GM19193 (cell line): ENCODE data around the gene ZNF723.

Experiments
- POLR2A ChIP-seq: IDR thresholded peaks from 4 replicates; pipeline ENCODE4 v1.6.1; 2011; ENCODE audit not compliant: insufficient read depth, insufficient read length; ENCODE audit errors: extremely low read depth

Gene ZNF723

GRCh38 chr19:22832031-22832762, at the start of gene ZNF723:
ZNF723 (plus strand) TSS chr19:22832291; CDS start chr19:22832380, 89 bp downstream.
- no peak for TF ChIP-seq POLR2A

GRCh38 chr19:22783651-22784410, 48.3 kb upstream of the ZNF723 start, which contains the start of gene ZNF99:
ZNF99 (minus strand) TSS chr19:22784151; CDS start chr19:22784016, 135 bp downstream.
- TF ChIP-seq POLR2A: no peak

GRCh38 chr19:22797040-22797439, 35.1 kb upstream of the ZNF723 start:
- no peak for TF ChIP-seq POLR2A

GRCh38 chr19:22806418-22806817, 25.7 kb upstream of the ZNF723 start:
- no peak for TF ChIP-seq POLR2A

GRCh38 chr19:22807061-22807835, 24.8 kb upstream of the ZNF723 start:
- TF ChIP-seq POLR2A: no peak

- no peak for TF ChIP-seq POLR2A
These were observed 18.0 kb upstream of the ZNF723 start for GRCh38 chr19:22814124-22814523.

- no peak for TF ChIP-seq POLR2A
These were observed 880 bp upstream of the ZNF723 start for GRCh38 chr19:22831211-22831610.

- no peak for TF ChIP-seq POLR2A
These were observed 50.7 kb downstream of the ZNF723 start for GRCh38 chr19:22882797-22883196.

- TF ChIP-seq POLR2A: no peak
These were observed 61.8 kb downstream of the ZNF723 start for GRCh38 chr19:22893855-22894270.

GRCh38 chr19:22901431-22902130, 69.5 kb downstream of the ZNF723 start:
- no peak for TF ChIP-seq POLR2A
